WI38 (cell line): ENCODE results near the gene AGPAT4.

Experiments
- H3K4me3 ChIP-seq: 2 replicates; pipeline ENCODE4 v1.5.1; 2011; ENCODE audit warnings: low read depth, mild to moderate bottlenecking, control low read depth, low read length
- CTCF ChIP-seq: IDR thresholded peaks from 2 replicates; pipeline ENCODE4 v1.5.1; 2012; ENCODE audit warnings: low read depth, mild to moderate bottlenecking, control low read depth, low read length

AGPAT4 gene

GRCh38 chr6:161216616-161217205 is 57.1 kb downstream of the AGPAT4 start:
- no peak for TF ChIP-seq CTCF

GRCh38 chr6:161215876-161216615 is 57.8 kb downstream of the AGPAT4 start:
- TF ChIP-seq CTCF, result no peak
- no peak overlapping the region for H3K4me3 ChIP-seq

More at GRCh38 chr6:161216616-161217205, 57.1 kb downstream of the AGPAT4 start:
- H3K4me3 ChIP-seq, result no peak overlapping the region

GRCh38 chr6:161215193-161215592 is 58.7 kb downstream of the AGPAT4 start:
- TF ChIP-seq CTCF, result no peak
- H3K4me3 ChIP-seq, result no peak overlapping the region

GRCh38 chr6:161214722-161215121 is 59.1 kb downstream of the AGPAT4 start:
- TF ChIP-seq CTCF, result no peak
- H3K4me3 ChIP-seq, result no peak overlapping the region

GRCh38 chr6:161212902-161213301 is 61.0 kb downstream of the AGPAT4 start:
- no peak overlapping the region for H3K4me3 ChIP-seq
- TF ChIP-seq CTCF, result no peak

- TF ChIP-seq CTCF, result no peak
- H3K4me3 ChIP-seq, result no peak overlapping the region
Observed at GRCh38 chr6:161211380-161212035, 62.4 kb downstream of the AGPAT4 start.

GRCh38 chr6:161210857-161211256 is 63.0 kb downstream of the AGPAT4 start:
- no peak overlapping the region for H3K4me3 ChIP-seq
- TF ChIP-seq CTCF, result no peak
